Fibroblast of mammary gland (primary cell): ENCODE results near the gene PAX7.

Source experiments
- DNase-seq: peaks from one replicate; pipeline ENCODE4 v3.0.0-alpha.2; 2010; ENCODE audit warnings: low read depth
- H3K4me3 ChIP-seq: 2 replicates; pipeline ENCODE4 v1.5.1; 2011; ENCODE audit warnings: low read depth, mild to moderate bottlenecking, low read length, moderate library complexity; ENCODE audit not compliant: control insufficient read depth
- CTCF ChIP-seq: conservative IDR thresholded peaks from 2 replicates; pipeline ENCODE4 v1.5.1; 2011; ENCODE audit warnings: low read depth, low read length, inconsistent platforms; ENCODE audit not compliant: control insufficient read depth, insufficient read depth

Gene PAX7

GRCh38 chr1:18619467-18619835 is 11.2 kb upstream of the PAX7 start:
- H3K4me3 ChIP-seq, result no peak overlapping the region
- no peak for DNase-seq
- no peak for TF ChIP-seq CTCF

- H3K4me3 ChIP-seq, result no peak overlapping the region
- no peak for TF ChIP-seq CTCF
- no peak for DNase-seq
These were observed 2.1 kb upstream of the PAX7 start for GRCh38 chr1:18628511-18628910.

- no peak overlapping the region for H3K4me3 ChIP-seq
- no peak for TF ChIP-seq CTCF
- DNase-seq, result no peak
These were observed 761 bp upstream of the PAX7 start for GRCh38 chr1:18629659-18630510.

- no peak overlapping the region for H3K4me3 ChIP-seq
- no peak for DNase-seq
- no peak for TF ChIP-seq CTCF
These were observed 1.0 kb downstream of the PAX7 start for GRCh38 chr1:18631496-18632217.

- DNase-seq, result no peak
- TF ChIP-seq CTCF, result no peak
These were observed 1.6 kb downstream of the PAX7 start for GRCh38 chr1:18632218-18632588.

GRCh38 chr1:18632783-18633421 is 2.3 kb downstream of the PAX7 start:
- TF ChIP-seq CTCF, result no peak
- H3K4me3 ChIP-seq, result no peak overlapping the region
- no peak for DNase-seq

More at GRCh38 chr1:18632218-18632588, 1.6 kb downstream of the PAX7 start:
- H3K4me3 ChIP-seq, result no peak overlapping the region
